Measurements from ENCODE around the gene MMP20. TPM values are rescaled to one million over a fixed set of nuclear protein-coding genes. Genes with fewer than 3 reads are reported as not detected.

The MMP20 gene
- total RNA-seq, 1 experiment from 2014 or later = not detected

GRCh38 chr11:102573851-102574250, 51.3 kb downstream of the MMP20 start:
- in situ Hi-C loops (cut with HindIII; ENCODE audit: low sequenced_read_pairs) = no loop called here
- DNase-seq (ENCODE audit: low spot score) = no peak

- in situ Hi-C loops (cut with HindIII; ENCODE audit: low sequenced_read_pairs) = no loop called here
Observed at GRCh38 chr11:102572554-102573220, 52.4 kb downstream of the MMP20 start.

GRCh38 chr11:102568851-102569250, 56.3 kb downstream of the MMP20 start:
- in situ Hi-C loops (cut with HindIII; ENCODE audit: low sequenced_read_pairs) = no loop called here
- DNase-seq (ENCODE audit: low spot score) = no peak

More at GRCh38 chr11:102572554-102573220, 52.4 kb downstream of the MMP20 start:
- DNase-seq (ENCODE audit: low spot score) = no peak

GRCh38 chr11:102566112-102566511, 59.0 kb downstream of the MMP20 start:
- DNase-seq (ENCODE audit: low spot score) = no peak
- in situ Hi-C loops (cut with HindIII; ENCODE audit: low sequenced_read_pairs) = no loop called here

GRCh38 chr11:102564110-102564509, 61.0 kb downstream of the MMP20 start:
- DNase-seq (ENCODE audit: low spot score) = no peak
- in situ Hi-C loops (cut with HindIII; ENCODE audit: low sequenced_read_pairs) = no loop called here

GRCh38 chr11:102561636-102562035, 63.5 kb downstream of the MMP20 start:
- in situ Hi-C loops (cut with HindIII; ENCODE audit: low sequenced_read_pairs) = no loop called here
- no peak for DNase-seq (ENCODE audit: low spot score)

GRCh38 chr11:102560555-102561011, 64.5 kb downstream of the MMP20 start:
- in situ Hi-C loops (cut with HindIII; ENCODE audit: low sequenced_read_pairs) = no loop called here
- peak; percentile 3 for DNase-seq (ENCODE audit: low spot score)

GRCh38 chr11:102559839-102560238, 65.3 kb downstream of the MMP20 start:
- no peak for DNase-seq (ENCODE audit: low spot score)
- in situ Hi-C loops (cut with HindIII; ENCODE audit: low sequenced_read_pairs) = no loop called here

GRCh38 chr11:102555091-102555490, 70.0 kb downstream of the MMP20 start:
- in situ Hi-C loops (cut with HindIII; ENCODE audit: low sequenced_read_pairs) = no loop called here
- no peak for DNase-seq (ENCODE audit: low spot score)

GRCh38 chr11:102553835-102554282, 71.3 kb downstream of the MMP20 start:
- in situ Hi-C loops (cut with HindIII; ENCODE audit: low sequenced_read_pairs) = no loop called here
- no peak for DNase-seq (ENCODE audit: low spot score)

GRCh38 chr11:102552447-102553194, 72.5 kb downstream of the MMP20 start:
- no peak for DNase-seq (ENCODE audit: low spot score)

GRCh38 chr11:102552020-102552419, 73.1 kb downstream of the MMP20 start:
- in situ Hi-C loops (cut with HindIII; ENCODE audit: low sequenced_read_pairs) = no loop called here
- no peak for DNase-seq (ENCODE audit: low spot score)

More at GRCh38 chr11:102552447-102553194, 72.5 kb downstream of the MMP20 start:
- in situ Hi-C loops (cut with HindIII; ENCODE audit: low sequenced_read_pairs) = no loop called here

- in situ Hi-C loops (cut with HindIII; ENCODE audit: low sequenced_read_pairs) = no loop called here
Observed at GRCh38 chr11:102551169-102551781, 73.9 kb downstream of the MMP20 start.

GRCh38 chr11:102546923-102547471, 78.1 kb downstream of the MMP20 start:
- in situ Hi-C loops (cut with HindIII; ENCODE audit: low sequenced_read_pairs) = no loop called here

More at GRCh38 chr11:102551169-102551781, 73.9 kb downstream of the MMP20 start:
- DNase-seq (ENCODE audit: low spot score) = no peak

GRCh38 chr11:102546427-102546826, 78.7 kb downstream of the MMP20 start:
- in situ Hi-C loops (cut with HindIII; ENCODE audit: low sequenced_read_pairs) = no loop called here
- DNase-seq (ENCODE audit: low spot score) = no peak

More at GRCh38 chr11:102546923-102547471, 78.1 kb downstream of the MMP20 start:
- no peak for DNase-seq (ENCODE audit: low spot score)

- in situ Hi-C loops (cut with HindIII; ENCODE audit: low sequenced_read_pairs) = no loop called here
Observed at GRCh38 chr11:102545701-102546100, 79.4 kb downstream of the MMP20 start.

GRCh38 chr11:102544594-102544993, 80.5 kb downstream of the MMP20 start:
- in situ Hi-C loops (cut with HindIII; ENCODE audit: low sequenced_read_pairs) = no loop called here

More at GRCh38 chr11:102545701-102546100, 79.4 kb downstream of the MMP20 start:
- DNase-seq (ENCODE audit: low spot score) = no peak

GRCh38 chr11:102539567-102539966, 85.6 kb downstream of the MMP20 start:
- in situ Hi-C loops (cut with HindIII; ENCODE audit: low sequenced_read_pairs) = no loop called here
- DNase-seq (ENCODE audit: low spot score) = no peak

More at GRCh38 chr11:102544594-102544993, 80.5 kb downstream of the MMP20 start:
- DNase-seq (ENCODE audit: low spot score) = no peak

GRCh38 chr11:102538932-102539331, 86.2 kb downstream of the MMP20 start:
- in situ Hi-C loops (cut with HindIII; ENCODE audit: low sequenced_read_pairs) = no loop called here
- DNase-seq (ENCODE audit: low spot score) = no peak

All from G401 (cell line).